HEK293 (cell line): ENCODE measurements around the gene NKAPL.
A peak's percentile ranks its signal among the peaks of the same experiment; 100 is the strongest.

Experiments
- CTCF ChIA-PET: fragments of 350-600 bp; formaldehyde crosslinking; extraction: SDS; loops from one replicate; lab custom pipeline; 2021; ENCODE audit warnings: antibody characterized with exemption; lab: Yijun Ruan, JAX
- POLR2A ChIA-PET: fragments of 300-600 bp; formaldehyde crosslinking; extraction: SDS; loops from one replicate; lab custom pipeline; 2020; ENCODE audit warnings: antibody characterized with exemption, inconsistent platforms; lab: Yijun Ruan, JAX
- H3K27ac ChIP-seq: fragments of 200-500 bp; sonication (Bioruptor generic); 2 replicates; pipeline ENCODE4 v1.5.1; 2014; ENCODE audit warnings: low read depth, low read length, control low read depth, inconsistent platforms; ENCODE audit errors: extremely low read depth
- H3K36me3 ChIP-seq, 2 experiments: fragments of 200-500 bp in 1 of 2; sonication (Bioruptor generic) in 1 of 2; 1 replicate in 1 of 2; 2 replicates in 1 of 2; pipeline ENCODE4 v1.5.1; 2014 to 2017; ENCODE audit warnings: inconsistent platforms in 2 of 2, low read length in 2 of 2; ENCODE audit not compliant: control insufficient read depth in 2 of 2, insufficient read depth in 1 of 2
- H3K4me1 ChIP-seq: fragments of 200-500 bp; sonication (Bioruptor generic); 2 replicates; pipeline ENCODE4 v1.5.1; 2014; ENCODE audit warnings: mild to moderate bottlenecking, low read length, inconsistent platforms; ENCODE audit not compliant: control insufficient read depth, insufficient read depth
- H3K4me3 ChIP-seq: 2 replicates; pipeline ENCODE4 v1.5.1; 2011; ENCODE audit warnings: low read depth, mild to moderate bottlenecking, control low read depth, low read length, moderate library complexity
- H3K9me3 ChIP-seq: fragments of 200-500 bp; sonication (Bioruptor generic); 2 replicates; pipeline ENCODE4 v1.5.1; 2014; ENCODE audit warnings: low read depth, low read length, inconsistent platforms; ENCODE audit not compliant: control insufficient read depth, insufficient read depth
- HOXA7 ChIP-seq: sonication (generic); formaldehyde crosslinking; IDR thresholded peaks from 2 replicates; pipeline ENCODE4 v1.8.1; 2022; ENCODE audit warnings: missing genetic modification reagents, borderline replicate concordance
- KLF1 ChIP-seq: fragments of 450-650 bp; formaldehyde crosslinking; IDR thresholded peaks from 2 replicates; pipeline ENCODE4 v1.5.1; 2016; ENCODE audit warnings: missing biosample characterization, missing genetic modification characterization
- KLF7 ChIP-seq: fragments of 450-650 bp; formaldehyde crosslinking; IDR thresholded peaks from 2 replicates; pipeline ENCODE4 v1.5.1; 2016; ENCODE audit warnings: missing biosample characterization, missing genetic modification characterization, borderline replicate concordance
- KLF9 ChIP-seq: fragments of 450-650 bp; formaldehyde crosslinking; IDR thresholded peaks from 2 replicates; pipeline ENCODE4 v1.5.1; 2016; ENCODE audit warnings: missing biosample characterization, missing genetic modification characterization, low read depth
- MYNN ChIP-seq: fragments of 450-650 bp; formaldehyde crosslinking; IDR thresholded peaks from 2 replicates; pipeline ENCODE4 v1.5.1; 2016; ENCODE audit warnings: missing biosample characterization, missing genetic modification characterization, borderline replicate concordance
- SP2 ChIP-seq: fragments of 450-650 bp; formaldehyde crosslinking; IDR thresholded peaks from 2 replicates; pipeline ENCODE4 v1.5.1; 2016; ENCODE audit warnings: missing biosample characterization, missing genetic modification characterization
- TRIM28 ChIP-seq: IDR thresholded peaks from 2 replicates; pipeline ENCODE4 v1.6.1; 2011; ENCODE audit warnings: low read length, control low read depth, borderline replicate concordance
- YY2 ChIP-seq: fragments of 450-650 bp; formaldehyde crosslinking; IDR thresholded peaks from 2 replicates; pipeline ENCODE4 v1.5.1; 2016; ENCODE audit warnings: missing biosample characterization, missing genetic modification characterization
- ZNF112 ChIP-seq: fragments of 450-650 bp; formaldehyde crosslinking; IDR thresholded peaks from 2 replicates; pipeline ENCODE4 v1.5.0; 2017; ENCODE audit warnings: missing biosample characterization, missing genetic modification characterization
- ZNF132 ChIP-seq: fragments of 450-650 bp; formaldehyde crosslinking; IDR thresholded peaks from 2 replicates; pipeline ENCODE4 v1.5.1; 2017; ENCODE audit warnings: missing biosample characterization, missing genetic modification characterization, borderline replicate concordance
- ZNF140 ChIP-seq: fragments of 450-650 bp; formaldehyde crosslinking; IDR thresholded peaks from 2 replicates; pipeline ENCODE4 v1.5.1; 2016; ENCODE audit warnings: missing biosample characterization, missing genetic modification characterization
- ZNF155 ChIP-seq: fragments of 450-650 bp; formaldehyde crosslinking; IDR thresholded peaks from 2 replicates; pipeline ENCODE4 v1.5.1; 2016; ENCODE audit warnings: missing biosample characterization, missing genetic modification characterization
- ZNF174 ChIP-seq: fragments of 450-650 bp; formaldehyde crosslinking; IDR thresholded peaks from 2 replicates; pipeline ENCODE4 v1.5.0; 2017; ENCODE audit warnings: missing biosample characterization, mild to moderate bottlenecking, missing genetic modification characterization
- ZNF221 ChIP-seq: fragments of 450-650 bp; formaldehyde crosslinking; IDR thresholded peaks from 2 replicates; pipeline ENCODE4 v1.5.1; 2017; ENCODE audit warnings: missing biosample characterization, missing genetic modification characterization, borderline replicate concordance
- ZNF302 ChIP-seq: fragments of 450-650 bp; formaldehyde crosslinking; IDR thresholded peaks from 2 replicates; pipeline ENCODE4 v1.5.1; 2016; ENCODE audit warnings: missing biosample characterization, missing genetic modification characterization, low read depth
- ZNF488 ChIP-seq: fragments of 450-650 bp; formaldehyde crosslinking; IDR thresholded peaks from 2 replicates; pipeline ENCODE4 v1.5.1; 2016; ENCODE audit warnings: missing biosample characterization, missing genetic modification characterization
- ZNF510 ChIP-seq: fragments of 450-650 bp; formaldehyde crosslinking; IDR thresholded peaks from 2 replicates; pipeline ENCODE4 v1.5.1; 2018; ENCODE audit warnings: mild to moderate bottlenecking, missing genetic modification characterization, missing biosample characterization; ENCODE audit not compliant: insufficient replicate concordance
- ZNF518A ChIP-seq: fragments of 450-650 bp; formaldehyde crosslinking; conservative IDR thresholded peaks from 2 replicates; pipeline ENCODE4 v1.5.1; 2016; ENCODE audit warnings: low read depth, missing biosample characterization, missing genetic modification characterization
- ZNF610 ChIP-seq: fragments of 450-650 bp; formaldehyde crosslinking; IDR thresholded peaks from 2 replicates; pipeline ENCODE4 v1.5.1; 2016; ENCODE audit warnings: missing biosample characterization, missing genetic modification characterization, borderline replicate concordance
- ZNF660 ChIP-seq: fragments of 450-650 bp; IDR thresholded peaks from 2 replicates; pipeline ENCODE4 v1.5.1; 2018; ENCODE audit warnings: missing biosample characterization, mild to moderate bottlenecking, missing genetic modification characterization
- ZNF670 ChIP-seq: fragments of 450-650 bp; formaldehyde crosslinking; IDR thresholded peaks from 2 replicates; pipeline ENCODE4 v1.5.1; 2016; ENCODE audit warnings: missing biosample characterization, missing genetic modification characterization, low read depth
- ZNF704 ChIP-seq: fragments of 450-650 bp; formaldehyde crosslinking; IDR thresholded peaks from 2 replicates; pipeline ENCODE4 v1.5.1; 2016; ENCODE audit warnings: missing biosample characterization, missing genetic modification characterization
- ZNF747 ChIP-seq: fragments of 450-650 bp; formaldehyde crosslinking; IDR thresholded peaks from 2 replicates; pipeline ENCODE4 v1.5.1; 2016; ENCODE audit warnings: missing biosample characterization, missing genetic modification characterization
- TF ChIP-seq, protein P1 (sequence below): fragments of 450-650 bp; formaldehyde crosslinking; IDR thresholded peaks from 2 replicates; pipeline ENCODE4 v1.5.1; 2016; ENCODE audit warnings: missing biosample characterization, missing genetic modification characterization, low read depth
- TF ChIP-seq, protein P2 (sequence below): fragments of 450-650 bp; formaldehyde crosslinking; IDR thresholded peaks from 2 replicates; pipeline ENCODE4 v1.5.1; 2016; ENCODE audit warnings: missing biosample characterization, missing genetic modification characterization

Gene NKAPL

GRCh38 chr6:28212510-28213212 is 46.4 kb upstream of the NKAPL start:
- H3K9me3 ChIP-seq: no peaks in the 10 kb centered on the region
- H3K4me3 ChIP-seq: peak overlapping the region; percentile 54
- ChIA-PET POLR2A (interaction anchor here (1.0 to 1.1 kb wide), 2 partner anchors 71 to 143 kb away, joined by 3 to 5 read pairs; partner anchors contain the start of gene ZKSCAN8), CTCF (interaction anchor here (0.7 to 0.9 kb wide), 2 partner anchors 43 to 69 kb away, joined by 3 read pairs; no protein-coding TSS in a partner anchor)
- no peaks in the 10 kb centered on the region for H3K36me3 ChIP-seq
- no peaks in the 10 kb centered on the region; the same call in 1 of the 2 replicates for H3K4me1 ChIP-seq
- H3K27ac ChIP-seq: peak overlapping the region; percentile 64
- TF ChIP-seq ZNF132 (tag by site-specific recombination): no peak
- TF ChIP-seq KLF1: no peak
- TF ChIP-seq ZNF660: peak; percentile 97
- TF ChIP-seq ZNF112 (tag by site-specific recombination): no peak
- TF ChIP-seq KLF9: 0 out of 2 replicates have a peak, but pooled peaks have one; percentile 39
- TF ChIP-seq ZNF747 (tag by site-specific recombination): no peak
- TF ChIP-seq ZNF704: no peak
- 0 out of 2 replicates have a peak, but pooled peaks have one; percentile 11 for TF ChIP-seq ZNF518A (tag by site-specific recombination)
- TF ChIP-seq ZNF510 (tag by site-specific recombination): no peak
- TF ChIP-seq TRIM28: no peak; the same call in 1 of the 2 replicates
- no peak for TF ChIP-seq ZNF670 (tag by site-specific recombination)
- no peak for TF ChIP-seq ZNF488 (tag by site-specific recombination)
- no peak for TF ChIP-seq ZNF174
- TF ChIP-seq, protein P1, sequence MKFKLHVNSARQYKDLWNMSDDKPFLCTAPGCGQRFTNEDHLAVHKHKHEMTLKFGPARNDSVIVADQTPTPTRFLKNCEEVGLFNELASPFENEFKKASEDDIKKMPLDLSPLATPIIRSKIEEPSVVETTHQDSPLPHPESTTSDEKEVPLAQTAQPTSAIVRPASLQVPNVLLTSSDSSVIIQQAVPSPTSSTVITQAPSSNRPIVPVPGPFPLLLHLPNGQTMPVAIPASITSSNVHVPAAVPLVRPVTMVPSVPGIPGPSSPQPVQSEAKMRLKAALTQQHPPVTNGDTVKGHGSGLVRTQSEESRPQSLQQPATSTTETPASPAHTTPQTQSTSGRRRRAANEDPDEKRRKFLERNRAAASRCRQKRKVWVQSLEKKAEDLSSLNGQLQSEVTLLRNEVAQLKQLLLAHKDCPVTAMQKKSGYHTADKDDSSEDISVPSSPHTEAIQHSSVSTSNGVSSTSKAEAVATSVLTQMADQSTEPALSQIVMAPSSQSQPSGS: peak; percentile 91
- TF ChIP-seq ZNF610 (tag by site-specific recombination): peak; percentile 74
- no peak for TF ChIP-seq ZNF302 (tag by site-specific recombination)
- TF ChIP-seq ZNF140 (tag by site-specific recombination): no peak
- peak; percentile 55; the same call in 1 of the 2 replicates for TF ChIP-seq YY2
- TF ChIP-seq, protein P2, sequence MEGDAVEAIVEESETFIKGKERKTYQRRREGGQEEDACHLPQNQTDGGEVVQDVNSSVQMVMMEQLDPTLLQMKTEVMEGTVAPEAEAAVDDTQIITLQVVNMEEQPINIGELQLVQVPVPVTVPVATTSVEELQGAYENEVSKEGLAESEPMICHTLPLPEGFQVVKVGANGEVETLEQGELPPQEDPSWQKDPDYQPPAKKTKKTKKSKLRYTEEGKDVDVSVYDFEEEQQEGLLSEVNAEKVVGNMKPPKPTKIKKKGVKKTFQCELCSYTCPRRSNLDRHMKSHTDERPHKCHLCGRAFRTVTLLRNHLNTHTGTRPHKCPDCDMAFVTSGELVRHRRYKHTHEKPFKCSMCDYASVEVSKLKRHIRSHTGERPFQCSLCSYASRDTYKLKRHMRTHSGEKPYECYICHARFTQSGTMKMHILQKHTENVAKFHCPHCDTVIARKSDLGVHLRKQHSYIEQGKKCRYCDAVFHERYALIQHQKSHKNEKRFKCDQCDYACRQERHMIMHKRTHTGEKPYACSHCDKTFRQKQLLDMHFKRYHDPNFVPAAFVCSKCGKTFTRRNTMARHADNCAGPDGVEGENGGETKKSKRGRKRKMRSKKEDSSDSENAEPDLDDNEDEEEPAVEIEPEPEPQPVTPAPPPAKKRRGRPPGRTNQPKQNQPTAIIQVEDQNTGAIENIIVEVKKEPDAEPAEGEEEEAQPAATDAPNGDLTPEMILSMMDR (tag by site-specific recombination): no peak; the same call in 1 of the 2 replicates
- TF ChIP-seq MYNN (tag by site-specific recombination): no peak
- TF ChIP-seq ZNF155 (tag by site-specific recombination): no peak
- no peak for TF ChIP-seq KLF7 (tag by site-specific recombination)
- no peak for TF ChIP-seq HOXA7 (CRISPR knock-in tag)
- TF ChIP-seq SP2: peak; percentile 23; the same call in 1 of the 2 replicates
- TF ChIP-seq ZNF221 (tag by site-specific recombination): peak; percentile 79; the same call in 1 of the 2 replicates
